GM19397 (cell line): ENCODE results near the gene SKP2.
"Not testable (repeated sequence)": the region's sequence is repeated elsewhere in the genome, so short reads cannot be mapped to it uniquely, and the experiment has no call there.

Source experiments
- ATAC-seq: cut with Tn5 transposase; IDR thresholded peaks from one replicate; pipeline ENCODE4 v1.9.1; 2021; ENCODE audit warnings: mild to moderate bottlenecking, moderate library complexity; ENCODE audit not compliant: unreplicated experiment

SKP2 gene

DNA sequence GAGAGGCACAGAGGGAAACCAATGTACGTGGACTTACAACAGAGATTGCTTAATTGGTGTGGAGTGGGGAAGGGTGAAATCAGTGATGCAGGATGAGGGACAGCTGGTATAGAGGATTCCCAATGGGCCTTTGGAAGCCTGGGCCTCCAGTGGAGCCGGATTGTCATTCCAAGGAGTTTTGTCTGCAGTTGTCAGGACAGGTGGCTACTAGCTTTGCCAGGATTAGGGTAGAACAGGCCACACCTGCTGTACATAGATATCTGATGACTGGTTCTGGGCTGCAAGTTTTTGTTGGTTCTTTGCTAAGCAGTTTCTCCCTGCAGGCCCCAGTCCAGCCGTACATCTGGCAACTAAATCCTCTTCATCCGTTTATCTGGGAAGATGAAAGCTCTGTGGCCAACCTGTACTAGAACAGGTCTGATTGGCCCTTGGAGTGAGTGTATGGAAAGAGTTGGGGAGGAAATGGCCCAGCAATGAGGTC lies 4.2 kb downstream of the SKP2 start:
- ATAC-seq: no peak

- ATAC-seq: no peak
Measured at GRCh38 chr5:36156619-36157018, 4.7 kb downstream of the SKP2 start.

DNA sequence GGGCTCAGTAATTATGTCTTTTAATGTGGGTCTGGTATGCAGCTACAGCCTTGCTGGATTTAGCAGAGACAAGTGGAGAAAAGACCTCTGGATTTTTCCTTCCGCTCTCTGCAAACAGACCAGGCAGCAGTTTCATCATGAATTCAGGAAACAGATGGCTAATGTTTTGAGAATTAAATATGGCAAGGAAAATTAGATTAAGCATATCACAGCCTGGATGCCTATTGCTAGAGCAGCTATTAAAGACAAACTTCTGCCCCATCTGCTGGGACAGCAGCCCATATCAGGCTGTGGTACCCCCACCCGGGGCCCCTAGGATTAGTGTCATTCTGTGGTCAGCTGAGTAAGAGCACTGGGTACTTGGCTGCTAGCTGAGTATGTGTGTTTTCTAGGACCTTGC lies 6.2 kb downstream of the SKP2 start:
- no peak for ATAC-seq

GRCh38 chr5:36160617-36161016 lies 8.7 kb downstream of the SKP2 start:
- ATAC-seq: no peak

- no peak for ATAC-seq
Measured at GRCh38 chr5:36161361-36161760, 9.4 kb downstream of the SKP2 start.

DNA sequence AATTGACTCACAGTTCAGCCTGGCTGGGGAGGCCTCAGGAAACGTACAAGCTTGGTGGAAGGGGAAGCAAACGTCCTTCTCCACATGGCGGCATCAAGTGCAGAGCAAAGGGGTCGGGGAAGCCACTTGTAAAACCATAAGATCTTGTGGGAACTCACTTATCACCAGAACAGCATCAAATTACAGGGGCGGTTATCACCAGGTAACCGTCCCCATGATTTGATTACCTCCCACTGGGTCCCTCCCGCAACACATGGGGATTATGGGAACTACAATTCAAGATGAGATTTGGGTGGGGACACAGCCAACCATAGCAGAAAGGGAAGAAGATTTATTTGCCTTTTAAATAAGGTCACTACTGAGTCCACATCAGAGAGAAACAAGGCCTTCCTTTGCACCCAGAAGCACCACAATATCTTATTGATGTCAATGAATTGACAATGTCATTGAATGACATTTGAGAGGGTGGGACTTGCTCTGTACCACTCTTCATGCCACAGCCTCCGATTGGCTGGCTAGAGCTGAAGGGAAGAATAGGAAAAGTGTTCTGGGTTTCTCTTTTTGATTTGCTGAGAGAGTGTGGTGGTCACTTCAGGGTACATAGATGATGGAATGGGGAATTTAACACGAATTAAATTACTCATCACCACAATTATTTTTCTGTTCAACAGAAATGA lies 11.0 kb downstream of the SKP2 start:
- ATAC-seq: no peak

GRCh38 chr5:36164461-36164860 lies 12.6 kb downstream of the SKP2 start:
- ATAC-seq: no peak

DNA sequence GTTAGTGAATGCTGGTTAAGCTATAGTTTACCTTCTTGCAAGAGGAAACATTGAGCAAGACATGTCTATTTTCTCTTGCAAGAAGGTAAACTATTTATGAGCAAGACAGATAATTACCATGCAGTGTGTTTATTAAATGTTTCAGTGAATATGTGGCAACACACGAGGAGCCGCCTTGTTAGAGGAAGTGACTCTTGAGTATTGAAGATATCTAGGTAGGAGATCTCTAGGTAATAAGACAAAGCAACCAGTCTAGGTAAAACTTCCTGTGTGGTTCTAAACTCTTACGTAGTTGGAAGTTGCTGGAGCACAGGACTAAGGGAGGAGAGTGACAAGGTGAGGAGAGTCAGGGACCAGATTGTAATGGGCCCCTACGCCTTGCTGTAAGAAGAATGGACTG lies 16.8 kb downstream of the SKP2 start:
- ATAC-seq: no peak

GRCh38 chr5:36170832-36171424 lies 19.0 kb downstream of the SKP2 start:
- ATAC-seq: no peak

DNA sequence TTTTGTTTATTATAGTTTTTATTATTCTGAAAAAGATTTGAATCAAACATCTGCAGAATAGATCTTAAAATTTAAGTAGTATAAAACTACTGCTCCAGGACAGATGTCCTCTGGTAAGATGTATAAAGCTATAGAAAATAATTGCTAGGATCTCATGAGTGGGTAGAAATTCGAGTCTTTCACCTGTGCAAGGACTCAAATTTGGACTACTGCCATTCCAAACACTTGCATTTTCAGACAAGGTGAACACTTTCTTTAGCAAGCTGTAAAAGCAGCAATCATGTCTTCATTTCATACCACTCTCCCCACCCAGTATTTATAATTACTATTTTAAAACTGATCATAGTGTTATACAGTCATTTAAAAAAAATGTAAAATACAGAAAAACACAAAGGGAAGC lies 20.7 kb downstream of the SKP2 start:
- ATAC-seq: no peak

GRCh38 chr5:36173426-36173825 lies 21.5 kb downstream of the SKP2 start:
- no peak for ATAC-seq

GRCh38 chr5:36174119-36174518 lies 22.2 kb downstream of the SKP2 start:
- ATAC-seq: no peak

- no peak for ATAC-seq
Measured at GRCh38 chr5:36175043-36175442, 23.1 kb downstream of the SKP2 start.

DNA sequence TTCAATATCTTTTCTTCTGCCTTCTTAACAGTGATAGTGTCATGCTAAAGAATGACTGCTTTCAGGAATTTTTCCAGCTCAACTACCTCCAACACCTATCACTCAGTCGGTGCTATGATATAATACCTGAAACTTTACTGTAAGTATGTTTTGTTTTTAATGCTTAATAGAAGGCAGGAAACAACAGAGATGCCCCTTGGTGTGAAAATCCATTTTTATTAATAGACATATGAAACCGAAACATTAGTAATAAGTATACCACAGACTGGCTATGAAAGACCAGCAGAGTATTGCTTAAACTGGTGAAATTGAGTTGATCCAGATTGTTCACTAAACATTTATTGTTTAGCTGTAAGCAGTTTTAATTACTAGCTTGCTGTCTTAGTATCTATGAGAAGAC lies 25.2 kb downstream of the SKP2 start:
- ATAC-seq: peak; percentile 87

DNA sequence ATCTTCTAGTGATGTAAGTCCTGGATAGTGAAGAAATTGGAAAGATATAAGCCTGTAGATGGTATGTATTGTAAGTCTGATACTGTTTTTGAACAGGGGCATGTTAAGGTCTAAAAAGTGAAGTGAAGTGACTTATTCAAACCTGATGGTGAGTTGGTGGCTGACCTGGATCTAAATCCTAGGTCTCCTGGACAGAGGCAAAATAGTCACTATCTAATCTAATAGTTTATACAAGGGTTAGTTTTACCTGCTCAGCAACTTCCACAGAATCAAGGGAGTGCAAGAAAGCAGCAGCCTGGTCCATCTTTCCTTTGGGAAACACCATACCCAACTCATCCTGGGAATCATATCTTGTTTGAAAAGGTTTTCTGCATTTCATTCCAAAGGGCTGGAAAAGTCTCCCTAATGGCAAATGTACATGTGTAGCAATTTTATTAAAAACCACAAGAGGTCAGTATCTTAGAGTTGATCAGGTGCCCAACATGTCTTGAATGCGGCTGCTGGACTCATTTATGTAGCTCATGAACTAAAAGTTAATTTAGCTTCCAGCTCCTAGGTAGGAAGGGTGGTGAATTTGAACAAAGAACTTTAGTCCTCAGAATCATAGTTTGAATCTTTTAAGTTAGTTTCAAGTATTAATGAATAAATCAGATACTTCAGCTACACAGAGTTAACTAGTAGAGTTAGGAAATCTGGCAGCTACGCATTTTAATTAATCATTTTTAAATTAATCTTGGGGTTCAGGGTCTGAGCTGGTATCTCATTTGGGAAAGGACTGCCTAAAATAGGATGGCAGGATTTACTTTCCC lies 26.0 kb downstream of the SKP2 start:
- ATAC-seq: no peak

GRCh38 chr5:36178524-36178890 lies 26.6 kb downstream of the SKP2 start:
- no peak for ATAC-seq

GRCh38 chr5:36179950-36180349 lies 28.0 kb downstream of the SKP2 start:
- no peak for ATAC-seq

- no peak for ATAC-seq
Measured at GRCh38 chr5:36180556-36181350, 28.8 kb downstream of the SKP2 start.

- no peak for ATAC-seq
Measured at GRCh38 chr5:36181774-36182173, 29.9 kb downstream of the SKP2 start.

- not testable (repeated sequence) for ATAC-seq
Measured at GRCh38 chr5:36184408-36184807, 32.5 kb downstream of the SKP2 start.

GRCh38 chr5:36193746-36194145 lies 41.8 kb downstream of the SKP2 start:
- ATAC-seq: no peak
